H9 (cell line): ENCODE data around the gene TET2. TPM values are rescaled to one million over a fixed set of nuclear protein-coding genes. Genes with fewer than 3 reads are reported as not detected.

Experiments
- DNase-seq: peaks from one replicate; pipeline ENCODE4 v3.0.0-alpha.2; 2017
- H2AFZ ChIP-seq: one replicate; pipeline ENCODE4 v1.6.1; 2013; ENCODE audit warnings: mild to moderate bottlenecking, low read length, control low read depth, moderate library complexity
- H2AK5ac ChIP-seq: 2 replicates; pipeline ENCODE4 v1.6.1; 2013; ENCODE audit warnings: low read length, control low read depth, mixed read lengths; ENCODE audit not compliant: insufficient read length
- H2BK120ac ChIP-seq: one replicate; pipeline ENCODE4 v1.6.1; 2013; ENCODE audit warnings: low read depth, mild to moderate bottlenecking, low read length, control low read depth, inconsistent platforms; ENCODE audit not compliant: poor library complexity, severe bottlenecking
- H2BK12ac ChIP-seq: 2 replicates; pipeline ENCODE4 v1.6.1; 2013; ENCODE audit warnings: low read length, control low read depth, mixed read lengths, low read depth; ENCODE audit not compliant: insufficient read length
- H2BK15ac ChIP-seq: 2 replicates; pipeline ENCODE4 v1.6.1; 2013; ENCODE audit warnings: low read depth, low read length, control low read depth
- H2BK20ac ChIP-seq: one replicate; pipeline ENCODE4 v1.6.1; 2013; ENCODE audit warnings: low read depth, mild to moderate bottlenecking, low read length, control low read depth, inconsistent platforms; ENCODE audit not compliant: poor library complexity, severe bottlenecking
- H2BK5ac ChIP-seq: 2 replicates; pipeline ENCODE4 v1.6.1; 2013; ENCODE audit warnings: low read length, control low read depth, mixed read lengths; ENCODE audit not compliant: insufficient read length
- H3K14ac ChIP-seq: 2 replicates; pipeline ENCODE4 v1.6.1; 2013; ENCODE audit warnings: low read length, control low read depth; ENCODE audit not compliant: insufficient read depth
- H3K18ac ChIP-seq: 2 replicates; pipeline ENCODE4 v1.6.1; 2013; ENCODE audit warnings: low read depth, mild to moderate bottlenecking, mixed read lengths, low read length, control low read depth; ENCODE audit not compliant: insufficient read length
- H3K23ac ChIP-seq: 2 replicates; pipeline ENCODE4 v1.6.1; 2013; ENCODE audit warnings: low read length, control low read depth, mixed read lengths, low read depth; ENCODE audit not compliant: insufficient read length
- H3K23me2 ChIP-seq: 2 replicates; pipeline ENCODE4 v1.6.1; 2013; ENCODE audit warnings: low read depth, mild to moderate bottlenecking, mixed read lengths, low read length, control low read depth; ENCODE audit not compliant: insufficient read length, poor library complexity, severe bottlenecking
- H3K27ac ChIP-seq: 2 replicates; pipeline ENCODE4 v1.5.1; 2013; ENCODE audit warnings: low read length, control low read depth, mixed read lengths, low read depth; ENCODE audit not compliant: insufficient read length
- H3K27me3 ChIP-seq: 2 replicates; pipeline ENCODE4 v1.6.1; 2013; ENCODE audit warnings: low read length, control low read depth, inconsistent platforms; ENCODE audit not compliant: insufficient read depth
- H3K4ac ChIP-seq: 2 replicates; pipeline ENCODE4 v1.6.1; 2013; ENCODE audit warnings: low read depth, mild to moderate bottlenecking, control low read depth, inconsistent platforms, low read length, moderate library complexity
- H3K4me1 ChIP-seq: 2 replicates; pipeline ENCODE4 v1.6.1; 2013; ENCODE audit warnings: low read length, control low read depth, inconsistent platforms; ENCODE audit not compliant: insufficient read depth
- H3K4me2 ChIP-seq: 2 replicates; pipeline ENCODE4 v1.6.1; 2013; ENCODE audit warnings: low read length, control low read depth, mixed read lengths; ENCODE audit not compliant: insufficient read length, insufficient read depth
- H3K56ac ChIP-seq: 2 replicates; pipeline ENCODE4 v1.6.1; 2013; ENCODE audit warnings: low read depth, mild to moderate bottlenecking, mixed read lengths, low read length, control low read depth; ENCODE audit not compliant: insufficient read length
- H3K79me1 ChIP-seq: 2 replicates; pipeline ENCODE4 v1.6.1; 2013; ENCODE audit warnings: low read depth, mild to moderate bottlenecking, moderate library complexity, low read length, control low read depth, inconsistent platforms; ENCODE audit not compliant: insufficient read depth, poor library complexity, severe bottlenecking
- H3K79me2 ChIP-seq: 2 replicates; pipeline ENCODE4 v1.6.1; 2013; ENCODE audit warnings: low read length, control low read depth, inconsistent platforms; ENCODE audit not compliant: insufficient read depth
- H3K9ac ChIP-seq: 2 replicates; pipeline ENCODE4 v1.6.1; 2013; ENCODE audit warnings: low read length, control low read depth, mixed read lengths; ENCODE audit not compliant: insufficient read length; ENCODE audit errors: extremely low read depth
- H3K9me3 ChIP-seq: one replicate; pipeline ENCODE4 v1.6.1; 2013; ENCODE audit warnings: low read depth, low read length, inconsistent platforms; ENCODE audit not compliant: control insufficient read depth
- H3T11ph ChIP-seq: one replicate; pipeline ENCODE4 v1.6.1; 2013; ENCODE audit warnings: mild to moderate bottlenecking, low read length, control low read depth, inconsistent platforms
- H4K20me1 ChIP-seq: one replicate; pipeline ENCODE4 v1.6.1; 2013; ENCODE audit not compliant: control insufficient read depth, insufficient read length, insufficient read depth
- H4K5ac ChIP-seq: 2 replicates; pipeline ENCODE4 v1.6.1; 2013; ENCODE audit warnings: low read depth, mild to moderate bottlenecking, mixed read lengths, low read length, control low read depth; ENCODE audit not compliant: insufficient read length
- H4K8ac ChIP-seq: replicated peaks from 2 replicates; pipeline ENCODE4 v1.6.1; 2013; ENCODE audit warnings: low read length, control low read depth, mixed read lengths, low read depth; ENCODE audit not compliant: insufficient read length
- H4K91ac ChIP-seq: 2 replicates; pipeline ENCODE4 v1.6.1; 2013; ENCODE audit warnings: low read depth, mild to moderate bottlenecking, moderate library complexity, mixed read lengths, low read length, control low read depth; ENCODE audit not compliant: insufficient read length
- H3K27ac Mint-ChIP-seq, 3 experiments: 2 replicates in 2 of 3; 3 replicates in 1 of 3; pipeline ENCODE4 v1.8.0; 2020 to 2021; ENCODE audit warnings: mixed read lengths in 3 of 3, mild to moderate bottlenecking in 1 of 3, moderate library complexity in 1 of 3
- H3K27me3 Mint-ChIP-seq: 2 replicates; pipeline ENCODE4 v1.8.0; 2021; ENCODE audit warnings: low read depth, mild to moderate bottlenecking, moderate library complexity, mixed read lengths
- H3K36me3 Mint-ChIP-seq, 3 experiments: 2 replicates in 2 of 3; 3 replicates in 1 of 3; pipeline ENCODE4 v1.8.0; 2020 to 2021; ENCODE audit warnings: low read depth in 3 of 3, mixed read lengths in 3 of 3; ENCODE audit not compliant: insufficient read depth in 1 of 3
- H3K4me1 Mint-ChIP-seq, 2 experiments: 2 replicates each; pipeline ENCODE4 v1.8.0; 2020; ENCODE audit warnings: mixed read lengths in 2 of 2
- H3K4me3 Mint-ChIP-seq, 2 experiments: 2 replicates in 1 of 2; 3 replicates in 1 of 2; pipeline ENCODE4 v1.8.0; 2020 to 2021; ENCODE audit warnings: mild to moderate bottlenecking in 2 of 2, mixed read lengths in 2 of 2, moderate library complexity in 1 of 2
- H3K9me3 Mint-ChIP-seq, 2 experiments: 2 replicates in 1 of 2; 3 replicates in 1 of 2; pipeline ENCODE4 v1.8.0; 2020; ENCODE audit warnings: mild to moderate bottlenecking in 2 of 2, mixed read lengths in 2 of 2, moderate library complexity in 1 of 2
- CTCF ChIP-seq: fragments of 200-600 bp; sonication (generic); conservative IDR thresholded peaks from 3 replicates; pipeline ENCODE4 v1.8.0; 2021; ENCODE audit warnings: antibody characterized with exemption, mild to moderate bottlenecking
- total RNA-seq: library from RNA; stranded (reverse); gene quantifications from 2 replicates; pipeline ENCODE4 v1.2.1, GENCODE V29; 2021

The TET2 gene
- total RNA-seq, 1 experiment from 2014 or later: 3.1 TPM

- Histone ChIP-seq H2AK5ac (no peak overlapping the region), H2BK120ac (no peak overlapping the region), H2BK20ac (no peak overlapping the region), H3K79me1 (no peaks in the 10 kb centered on the region), H3K4me1 (no peaks in the 10 kb centered on the region), H3K4me2 (no peak overlapping the region), H3K14ac (no peak overlapping the region), H3K79me2 (no peaks in the 10 kb centered on the region), H3K56ac (no peak overlapping the region), H3K18ac (no peak overlapping the region), H4K20me1 (no peaks in the 10 kb centered on the region), H3K4ac (no peak overlapping the region), H4K8ac (no peak overlapping the region), H3K23me2 (no peaks in the 10 kb centered on the region), H2BK5ac (no peak overlapping the region), H4K91ac (no peak overlapping the region), H3K9me3 (no peaks in the 10 kb centered on the region), H4K5ac (no peak overlapping the region), H2BK12ac (no peak overlapping the region), H2AFZ (no peak overlapping the region), H3K27me3 (no peaks in the 10 kb centered on the region), H3T11ph (no peak overlapping the region), H3K9ac (no peak overlapping the region), H3K27ac (no peak overlapping the region), H2BK15ac (no peak overlapping the region), H3K23ac (no peak overlapping the region)
- Mint-ChIP-seq H3K27me3 (no peaks in the 10 kb centered on the region), H3K36me3 (no peaks in the 10 kb centered on the region), H3K4me3 (no peak overlapping the region), H3K9me3 (no peaks in the 10 kb centered on the region), H3K4me1 (peaks cover 7 to 12% of the 10 kb centered on the region in 2 experiments; a peak in 3 of 4 replicates), H3K27ac (no peak overlapping the region)
- no peak for TF ChIP-seq CTCF
- no peak for DNase-seq
Measured at GRCh38 chr4:105179539-105180401, 33.1 kb downstream of the TET2 start.
